Transverse colon (tissue), 4 donors: ENCODE data around the gene DCLRE1B. TPM values are rescaled to one million over a fixed set of nuclear protein-coding genes. Genes with fewer than 3 reads are reported as not detected.
A peak's percentile ranks its signal among the peaks of the same experiment; 100 is the strongest.

Source experiments
- DNase-seq: peaks from one replicate; pipeline ENCODE4 v3.0.0-alpha.2; 2019
- H3K27ac ChIP-seq, 4 donors: fragments of 200-600 bp; sonication (generic); 2 replicates each; pipeline ENCODE4 v1.5.1; 2016 to 2018; ENCODE audit warnings: inconsistent platforms in 4 of 4
- H3K27me3 ChIP-seq: fragments of 200-600 bp; sonication (generic); 2 replicates; pipeline ENCODE4 v1.5.1; 2017; ENCODE audit warnings: inconsistent platforms
- H3K36me3 ChIP-seq, 4 donors: fragments of 200-600 bp; sonication (generic); 2 replicates each; pipeline ENCODE4 v1.5.1; 2017 to 2019; ENCODE audit warnings: inconsistent platforms in 4 of 4
- H3K4me1 ChIP-seq, 4 donors: fragments of 200-600 bp; sonication (generic); 2 replicates each; pipeline ENCODE4 v1.5.1; 2017 to 2020; ENCODE audit warnings: inconsistent platforms in 4 of 4
- H3K4me3 ChIP-seq, 4 donors: fragments of 200-600 bp; sonication (generic); 1 replicate in 1 of 4; 2 replicates in 3 of 4; pipeline versions ENCODE4 v1.5.1 to v1.6.1; 2017 to 2019; ENCODE audit warnings: inconsistent platforms in 4 of 4
- H3K9me3 ChIP-seq, 2 donors: fragments of 200-600 bp; sonication (generic); 2 replicates each; pipeline ENCODE4 v1.5.1; 2017 to 2019; ENCODE audit warnings: inconsistent platforms in 2 of 2
- EP300 ChIP-seq: sonication (generic); formaldehyde crosslinking; IDR thresholded peaks from one replicate; pipeline ENCODE4 v1.6.1; 2017; ENCODE audit warnings: antibody characterized with exemption, low read depth
- POLR2A ChIP-seq: fragments of 450-650 bp; IDR thresholded peaks from one replicate; pipeline ENCODE4 v1.6.1; 2016; ENCODE audit warnings: antibody characterized with exemption, mild to moderate bottlenecking, moderate library complexity
- POLR2AphosphoS5 ChIP-seq, 3 donors: sonication (generic); formaldehyde crosslinking; IDR thresholded peaks; one replicate each; pipeline ENCODE4 v1.6.1; 2016; ENCODE audit warnings: antibody characterized with exemption in 3 of 3
- WGBS, 2 donors: methylation state at CpG; one replicate each; pipeline ENCODE4 v1.1.5; 2018; ENCODE audit warnings: low coverage in 1 of 2; 5-methylcytosine and 5-hydroxymethylcytosine counted together
- in situ Hi-C, 4 donors: fragments of 200-750 bp; cut with MboI; loops; one replicate each; pipeline versions ENCODE4 v1.15.0 to v1.15.1; 2017; ENCODE audit warnings: low sequenced_read_pairs in 3 of 4, low pct_ligation_motif_present in 1 of 4, low pct_unique_long_range_greater_than_20kb in 1 of 4
- intact Hi-C: fragments of 100-400 bp; cut with DNase I; formaldehyde crosslinking; loops from one replicate; pipeline ENCODE4 v1.15.1; 2023; ENCODE audit warnings: low total_unique reads
- total RNA-seq, 4 donors: library from RNA; depleted of rRNA; stranded (reverse); fragments of >200 nt; gene quantifications; one replicate each; pipeline ENCODE4 v1.1.0, GENCODE V29; 2016
- TF ChIP-seq, protein P1 (sequence below), 5 experiments: fragments of 200-600 bp in 3 of 5; fragments of 450-650 bp in 2 of 5; sonication (generic) in 3 of 5; IDR thresholded peaks; 1 replicate in 2 of 5; 2 replicates in 3 of 5; pipeline ENCODE4 v1.5.1; 2016 to 2017; ENCODE audit warnings: antibody characterized with exemption in 5 of 5, inconsistent platforms in 3 of 5, mild to moderate bottlenecking in 2 of 5, moderate library complexity in 1 of 5

DCLRE1B gene
- total RNA-seq, 4 donors from 2014 or later = 2.4 to 6.2 (median 2.9) TPM; not detected in 1

DNA sequence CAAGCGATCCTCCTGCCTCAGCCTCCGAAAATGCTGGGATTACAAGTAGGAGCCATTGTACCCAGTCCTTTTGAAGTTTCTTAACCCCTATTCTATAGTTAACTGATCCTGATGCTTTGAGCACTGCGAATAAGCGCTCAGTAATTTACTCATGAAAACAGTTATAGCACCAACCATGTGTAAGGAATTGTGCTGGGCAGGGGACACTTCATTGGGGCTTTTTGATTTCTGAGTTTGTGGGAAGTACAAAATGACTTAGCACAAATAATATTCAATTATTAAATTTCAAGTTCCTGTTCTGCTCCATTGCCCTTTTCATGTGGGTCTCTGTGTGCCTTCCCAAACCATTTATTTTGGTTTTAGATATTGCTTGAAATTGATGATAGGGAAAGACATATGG, 17.8 kb downstream of the DCLRE1B start:
- Histone ChIP-seq H3K27me3 (no peaks in the 10 kb centered on the region), H3K36me3 (no peaks in the 10 kb centered on the region), H3K27ac (no peak overlapping the region), H3K9me3 (no peaks in the 10 kb centered on the region), H3K4me1 (peaks cover under 1 to 5% (median 4%) of the 10 kb centered on the region in 4 donors), H3K4me3 (no peak overlapping the region)
- in situ Hi-C loops = no loop called here
- WGBS, 2 donors = 94% methylated on average over 4 of the region's 4 CpGs; no CpG with 5 or more reads in 1 of the 2 donors
- TF ChIP-seq POLR2AphosphoS5 (IDR thresholded peaks at IDR 0.05) = no peak
- TF ChIP-seq EP300 = no peak
- intact Hi-C loops = no loop called here
- no peak for DNase-seq

DNA sequence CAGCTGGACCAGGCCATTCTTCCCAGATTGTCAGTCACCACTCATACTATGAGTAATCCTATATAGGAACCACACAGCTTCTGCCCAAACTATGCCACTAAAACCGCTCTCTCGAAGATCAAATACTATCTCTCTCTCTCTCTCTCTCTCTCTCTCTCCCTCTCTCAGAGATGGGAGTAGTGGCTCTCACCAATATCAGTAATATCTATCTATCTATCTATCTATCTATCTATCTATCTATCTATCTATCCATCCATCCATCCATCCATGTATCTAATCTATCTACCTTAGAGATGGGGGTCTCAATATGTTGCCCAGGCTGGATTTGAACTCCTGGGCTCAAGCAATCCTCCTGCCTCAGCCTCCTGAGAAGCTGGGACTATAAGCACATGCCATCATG, 19.3 kb downstream of the DCLRE1B start:
- TF ChIP-seq POLR2AphosphoS5 (IDR thresholded peaks at IDR 0.05) = no peak
- no peak for TF ChIP-seq EP300
- TF ChIP-seq, protein P1, sequence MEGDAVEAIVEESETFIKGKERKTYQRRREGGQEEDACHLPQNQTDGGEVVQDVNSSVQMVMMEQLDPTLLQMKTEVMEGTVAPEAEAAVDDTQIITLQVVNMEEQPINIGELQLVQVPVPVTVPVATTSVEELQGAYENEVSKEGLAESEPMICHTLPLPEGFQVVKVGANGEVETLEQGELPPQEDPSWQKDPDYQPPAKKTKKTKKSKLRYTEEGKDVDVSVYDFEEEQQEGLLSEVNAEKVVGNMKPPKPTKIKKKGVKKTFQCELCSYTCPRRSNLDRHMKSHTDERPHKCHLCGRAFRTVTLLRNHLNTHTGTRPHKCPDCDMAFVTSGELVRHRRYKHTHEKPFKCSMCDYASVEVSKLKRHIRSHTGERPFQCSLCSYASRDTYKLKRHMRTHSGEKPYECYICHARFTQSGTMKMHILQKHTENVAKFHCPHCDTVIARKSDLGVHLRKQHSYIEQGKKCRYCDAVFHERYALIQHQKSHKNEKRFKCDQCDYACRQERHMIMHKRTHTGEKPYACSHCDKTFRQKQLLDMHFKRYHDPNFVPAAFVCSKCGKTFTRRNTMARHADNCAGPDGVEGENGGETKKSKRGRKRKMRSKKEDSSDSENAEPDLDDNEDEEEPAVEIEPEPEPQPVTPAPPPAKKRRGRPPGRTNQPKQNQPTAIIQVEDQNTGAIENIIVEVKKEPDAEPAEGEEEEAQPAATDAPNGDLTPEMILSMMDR (IDR thresholded peaks at IDR 0.05) = no peak
- TF ChIP-seq POLR2A = no peak
- in situ Hi-C loops = no loop called here

DNA sequence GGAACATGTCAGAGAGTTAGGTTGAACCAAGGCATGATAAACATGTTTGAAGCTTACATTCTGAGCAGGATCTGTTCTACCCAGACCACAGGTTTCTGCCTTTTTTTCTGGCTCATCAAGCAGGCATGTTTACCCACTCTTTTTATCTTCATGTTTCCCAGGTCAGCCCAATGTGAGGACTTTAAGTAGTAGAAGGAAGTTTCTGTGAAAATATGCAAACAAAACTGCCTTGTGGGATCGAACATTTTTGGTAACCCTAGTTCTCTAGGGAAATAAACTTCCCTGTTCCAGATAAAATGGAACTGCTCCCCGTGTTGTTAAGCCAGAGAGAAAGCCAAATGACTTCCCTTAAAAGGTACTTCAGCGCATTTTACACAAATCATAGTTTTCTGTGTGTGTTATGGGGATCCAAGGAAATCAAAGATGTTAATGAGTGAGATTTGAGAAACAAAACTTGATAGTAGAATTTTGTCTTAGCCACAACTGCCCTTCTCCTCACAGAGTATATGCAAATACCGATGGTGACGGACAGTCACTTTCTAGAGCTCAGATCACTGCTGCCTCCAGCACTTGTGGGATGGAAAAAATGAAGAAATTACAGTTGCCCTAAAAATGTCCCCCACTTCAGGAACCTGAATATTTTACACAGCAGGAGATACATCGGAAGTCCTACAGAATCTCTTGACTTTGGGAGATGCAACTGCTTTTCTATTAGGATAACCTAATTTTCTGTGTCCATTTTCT, 23.2 kb downstream of the DCLRE1B start:
- TF ChIP-seq EP300 (no peak), POLR2AphosphoS5 (IDR thresholded peaks at IDR 0.05) (no peak), POLR2A (no peak)
- TF ChIP-seq, protein P1 (IDR thresholded peaks at IDR 0.05) = no peak
- in situ Hi-C loops (loop anchor here in 1 of 4 donors (25.0 kb wide), 1 partner anchor 91 kb away; no protein-coding TSS in a partner anchor), intact Hi-C loops (no loop called here)
- Histone ChIP-seq H3K36me3 (no peaks in the 10 kb centered on the region), H3K4me1 (peaks cover 19 to 41% (median 38%) of the 10 kb centered on the region in 4 donors), H3K4me3 (peak overlapping the region; percentile 86 to 99 (median 89)), H3K27me3 (no peaks in the 10 kb centered on the region), H3K9me3 (no peaks in the 10 kb centered on the region), H3K27ac (peak overlapping the region; percentile 95 to 99 (median 98))
- no peak for DNase-seq
- 6 to 12% methylated on average over 4 to 6 of the region's 6 CpGs for WGBS, 2 donors

More for the DNA sequence above, 19.3 kb downstream of the DCLRE1B start:
- Histone ChIP-seq H3K27me3 (no peaks in the 10 kb centered on the region), H3K4me3 (no peak overlapping the region), H3K4me1 (peaks cover 4 to 10% (median 9%) of the 10 kb centered on the region in 4 donors), H3K9me3 (no peaks in the 10 kb centered on the region), H3K36me3 (no peaks in the 10 kb centered on the region), H3K27ac (no peak overlapping the region)
- intact Hi-C loops = no loop called here
- no peak for DNase-seq
- 93% methylated on average over 2 of the region's 2 CpGs for WGBS, 2 donors

DNA sequence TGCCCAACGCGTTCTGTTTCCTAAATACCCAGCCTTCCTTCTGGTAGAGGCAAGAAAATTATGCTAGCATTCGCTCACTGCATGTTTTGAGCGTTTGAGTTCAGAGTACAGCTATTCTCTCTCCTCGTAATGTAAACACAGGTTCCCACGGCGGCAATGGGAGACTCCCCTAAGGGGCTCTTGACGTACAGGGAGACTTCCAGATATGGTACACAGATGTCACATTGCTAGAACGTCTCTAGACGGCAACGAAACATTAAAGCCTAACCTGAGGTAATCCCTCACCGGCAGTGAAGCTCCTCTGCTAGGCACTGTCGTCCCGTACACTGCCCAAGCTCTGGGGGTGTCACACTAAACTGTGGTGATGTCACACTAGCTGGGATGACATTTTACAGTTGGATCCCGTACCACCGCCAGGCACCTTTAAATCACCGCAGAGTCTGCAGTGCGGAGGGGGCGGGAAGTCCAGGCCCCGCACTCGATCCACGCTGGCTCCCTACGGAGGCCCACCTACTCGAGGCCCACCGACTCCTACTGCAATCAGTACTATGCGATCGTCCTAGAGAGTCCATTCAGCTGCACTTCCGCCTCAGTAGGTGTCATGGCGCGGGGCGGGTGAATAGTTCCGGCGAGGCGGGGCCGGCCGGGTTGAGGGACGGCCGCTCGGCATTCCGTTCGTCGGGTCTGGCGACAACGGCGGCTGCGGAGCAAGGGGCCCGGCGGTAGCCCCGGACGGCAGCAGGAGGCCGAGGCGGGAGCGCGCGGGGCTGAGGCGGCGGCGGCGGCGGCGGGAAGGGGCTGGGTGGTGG, 24.0 kb downstream of the DCLRE1B start, which contains the start of gene HIPK1:
HIPK1 (plus strand) TSS at position 384 of the 809 bp plus-strand sequence.
- H3K4me1 ChIP-seq = peaks cover 26 to 49% (median 40%) of the 10 kb centered on the region in 4 donors
- intact Hi-C loops (loop anchor here (1.0 kb wide), 1 partner anchor 24 kb away; the partner anchor contains the start of gene DCLRE1B), in situ Hi-C loops (loop anchor here in 1 of 4 donors (25.0 kb wide), 1 partner anchor 92 kb away; no protein-coding TSS in a partner anchor)

More for the DNA sequence above, 24.0 kb downstream of the DCLRE1B start, which contains the start of gene HIPK1:
- Histone ChIP-seq H3K4me3 (peak within 1 kb of the TSS; percentile 86 to 99 (median 89)), H3K27me3 (no peaks in the 10 kb centered on the region), H3K36me3 (no peaks in the 10 kb centered on the region), H3K27ac (peak within 1 kb of the TSS; percentile 95 to 99 (median 98)), H3K9me3 (no peaks in the 10 kb centered on the region)
- 0 to 1% methylated on average over 2 to 50 of the region's 61 CpGs for WGBS, 2 donors
- DNase-seq = peak; percentile 95
- TF ChIP-seq EP300 = no peak
- peak; percentile 81 to 90 (median 87) for TF ChIP-seq POLR2AphosphoS5 (IDR thresholded peaks at IDR 0.05)
- TF ChIP-seq, protein P1 (IDR thresholded peaks at IDR 0.05) = peak in 2 of 5 experiments; percentile 36 to 45
- peak; percentile 75 for TF ChIP-seq POLR2A
